ENCODE data around the gene TTLL9. TPM values are rescaled to one million over a fixed set of nuclear protein-coding genes. Genes with fewer than 3 reads are reported as not detected.

The TTLL9 gene
- total RNA-seq, 2 donors from 2014 or later = not detected

DNA sequence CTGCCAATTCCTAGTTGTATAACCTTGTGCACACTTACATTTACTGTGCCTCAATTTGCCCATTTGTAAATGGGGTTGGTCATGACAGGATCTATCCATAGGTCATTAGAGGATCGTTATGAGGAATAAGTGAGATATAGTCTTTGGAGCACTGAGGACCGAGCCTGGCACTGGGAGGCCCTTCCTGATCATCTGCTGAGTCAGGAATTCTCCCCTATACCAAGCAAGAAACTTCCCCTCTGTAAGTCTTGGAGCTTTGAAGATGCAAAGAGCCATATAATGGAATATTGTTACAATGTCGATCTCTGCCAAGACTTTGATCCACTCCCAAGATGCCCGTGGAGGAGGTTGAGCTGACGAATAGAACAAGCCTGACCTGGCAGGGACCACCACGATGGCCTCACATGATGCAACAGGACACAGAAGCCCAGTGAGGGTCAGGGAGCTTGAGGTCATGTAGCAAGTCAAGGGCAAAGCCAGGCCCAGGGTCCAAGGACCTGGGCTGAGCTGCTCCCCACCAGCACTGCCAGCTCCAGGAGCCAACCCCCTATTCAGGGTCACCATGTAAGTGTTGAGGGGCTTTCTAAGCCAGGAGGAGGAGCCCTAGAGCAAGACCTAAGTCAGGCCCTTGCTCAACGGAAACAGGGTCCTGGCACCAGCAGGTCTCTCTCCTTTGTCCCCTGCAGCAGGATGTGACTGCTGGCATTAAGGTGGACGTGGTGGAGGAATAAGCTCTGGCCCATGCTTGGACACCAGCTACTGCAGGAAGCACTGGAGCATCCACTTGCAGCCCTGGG is 64.7 kb downstream of the TTLL9 start:
- H3K9ac ChIP-seq (ENCODE audit: low read depth in 2 of 2, low read length in 2 of 2) = no peak overlapping the region
- H3K4me3 ChIP-seq = no peak overlapping the region
- DNase-seq = no peak
- H3K9me3 ChIP-seq = no peaks in the 10 kb centered on the region
- intact Hi-C loops (cut with DNase I) = no loop called here
- H3K36me3 ChIP-seq = no peaks in the 10 kb centered on the region
- TF ChIP-seq, protein P1, sequence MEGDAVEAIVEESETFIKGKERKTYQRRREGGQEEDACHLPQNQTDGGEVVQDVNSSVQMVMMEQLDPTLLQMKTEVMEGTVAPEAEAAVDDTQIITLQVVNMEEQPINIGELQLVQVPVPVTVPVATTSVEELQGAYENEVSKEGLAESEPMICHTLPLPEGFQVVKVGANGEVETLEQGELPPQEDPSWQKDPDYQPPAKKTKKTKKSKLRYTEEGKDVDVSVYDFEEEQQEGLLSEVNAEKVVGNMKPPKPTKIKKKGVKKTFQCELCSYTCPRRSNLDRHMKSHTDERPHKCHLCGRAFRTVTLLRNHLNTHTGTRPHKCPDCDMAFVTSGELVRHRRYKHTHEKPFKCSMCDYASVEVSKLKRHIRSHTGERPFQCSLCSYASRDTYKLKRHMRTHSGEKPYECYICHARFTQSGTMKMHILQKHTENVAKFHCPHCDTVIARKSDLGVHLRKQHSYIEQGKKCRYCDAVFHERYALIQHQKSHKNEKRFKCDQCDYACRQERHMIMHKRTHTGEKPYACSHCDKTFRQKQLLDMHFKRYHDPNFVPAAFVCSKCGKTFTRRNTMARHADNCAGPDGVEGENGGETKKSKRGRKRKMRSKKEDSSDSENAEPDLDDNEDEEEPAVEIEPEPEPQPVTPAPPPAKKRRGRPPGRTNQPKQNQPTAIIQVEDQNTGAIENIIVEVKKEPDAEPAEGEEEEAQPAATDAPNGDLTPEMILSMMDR (IDR thresholded peaks at IDR 0.05) = no peak
- no peaks in the 10 kb centered on the region for H3K27me3 ChIP-seq
- no peaks in the 10 kb centered on the region for H3K4me1 ChIP-seq
- no peak overlapping the region for H3K27ac ChIP-seq

DNA sequence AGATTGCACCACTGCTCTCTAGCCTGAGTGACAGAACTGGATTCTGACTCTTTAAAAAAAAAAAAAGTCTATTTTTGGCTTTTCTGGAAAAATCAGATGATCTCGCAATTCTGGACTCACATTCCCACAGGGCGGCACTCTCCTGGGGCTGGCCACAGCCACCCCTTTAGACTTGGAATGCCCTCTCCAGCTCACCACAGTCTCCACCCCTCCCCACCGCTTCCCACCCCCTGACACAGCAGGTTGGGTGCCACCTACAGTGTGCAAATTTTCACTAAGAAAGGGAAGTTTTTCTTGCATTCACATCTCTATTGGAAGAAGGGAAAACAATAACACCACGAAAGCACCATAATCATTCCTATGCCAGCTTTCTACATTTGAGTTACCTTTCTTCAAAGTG is 66.0 kb downstream of the TTLL9 start:
- TF ChIP-seq, protein P1 (IDR thresholded peaks at IDR 0.05) = no peak
- Histone ChIP-seq H3K9me3 (no peaks in the 10 kb centered on the region), H3K4me3 (no peak overlapping the region), H3K4me1 (no peaks in the 10 kb centered on the region), H3K27me3 (no peaks in the 10 kb centered on the region), H3K9ac (ENCODE audit: low read depth in 2 of 2, low read length in 2 of 2) (no peak overlapping the region), H3K36me3 (no peaks in the 10 kb centered on the region), H3K27ac (no peak overlapping the region)
- DNase-seq = no peak
- intact Hi-C loops (cut with DNase I) = no loop called here

DNA sequence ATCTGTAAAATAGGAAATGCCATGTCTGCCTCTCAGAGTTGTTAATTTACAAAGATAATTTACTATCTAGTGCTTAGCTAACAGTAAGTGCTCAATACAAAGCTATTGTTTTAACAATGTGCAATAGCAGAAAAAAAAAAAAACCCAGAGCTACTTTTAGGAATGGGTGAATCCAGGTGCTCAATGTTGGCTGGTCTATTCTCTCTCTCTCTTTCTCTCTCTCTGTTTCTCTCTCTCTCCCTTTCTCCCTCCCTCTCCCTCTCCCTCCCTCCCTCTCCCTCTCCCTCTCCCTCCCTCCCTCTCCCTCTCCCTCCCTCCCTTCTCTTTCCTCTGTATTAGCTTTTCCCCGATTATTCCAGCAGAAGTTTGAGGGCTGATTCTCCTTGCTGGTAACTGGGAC is 67.4 kb downstream of the TTLL9 start:
- Histone ChIP-seq H3K4me1 (no peaks in the 10 kb centered on the region), H3K9me3 (no peaks in the 10 kb centered on the region), H3K27me3 (no peaks in the 10 kb centered on the region), H3K4me3 (no peak overlapping the region), H3K36me3 (no peaks in the 10 kb centered on the region), H3K27ac (no peak overlapping the region), H3K9ac (ENCODE audit: low read depth in 2 of 2, low read length in 2 of 2) (no peak overlapping the region)
- intact Hi-C loops (cut with DNase I) = no loop called here
- DNase-seq = no peak
- TF ChIP-seq, protein P1 (IDR thresholded peaks at IDR 0.05) = no peak

DNA sequence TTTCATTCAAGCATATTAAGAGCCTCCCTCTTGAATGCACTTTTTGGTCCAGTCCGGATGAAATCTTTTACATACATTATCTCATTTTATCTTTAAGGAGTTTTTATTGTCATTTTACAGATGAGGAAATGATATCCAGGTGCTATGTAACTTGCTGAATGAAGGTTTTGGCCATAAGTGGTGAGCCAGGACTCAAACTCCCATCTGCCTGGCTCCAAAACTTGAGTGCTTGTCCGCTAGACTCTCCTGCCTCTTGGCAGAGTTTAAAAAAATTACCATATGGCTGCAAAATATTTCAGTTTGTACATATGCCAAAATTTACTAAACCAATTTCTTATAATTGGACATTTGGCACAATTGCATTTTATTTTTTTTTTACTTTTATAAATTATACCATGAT is 69.2 kb downstream of the TTLL9 start:
- intact Hi-C loops (cut with DNase I) = no loop called here
- Histone ChIP-seq H3K9ac (ENCODE audit: low read depth in 2 of 2, low read length in 2 of 2) (no peak overlapping the region), H3K27ac (no peak overlapping the region), H3K9me3 (no peaks in the 10 kb centered on the region), H3K4me3 (no peak overlapping the region), H3K27me3 (no peaks in the 10 kb centered on the region), H3K4me1 (no peaks in the 10 kb centered on the region), H3K36me3 (no peaks in the 10 kb centered on the region)
- no peak for DNase-seq
- TF ChIP-seq, protein P1 (IDR thresholded peaks at IDR 0.05) = no peak

DNA sequence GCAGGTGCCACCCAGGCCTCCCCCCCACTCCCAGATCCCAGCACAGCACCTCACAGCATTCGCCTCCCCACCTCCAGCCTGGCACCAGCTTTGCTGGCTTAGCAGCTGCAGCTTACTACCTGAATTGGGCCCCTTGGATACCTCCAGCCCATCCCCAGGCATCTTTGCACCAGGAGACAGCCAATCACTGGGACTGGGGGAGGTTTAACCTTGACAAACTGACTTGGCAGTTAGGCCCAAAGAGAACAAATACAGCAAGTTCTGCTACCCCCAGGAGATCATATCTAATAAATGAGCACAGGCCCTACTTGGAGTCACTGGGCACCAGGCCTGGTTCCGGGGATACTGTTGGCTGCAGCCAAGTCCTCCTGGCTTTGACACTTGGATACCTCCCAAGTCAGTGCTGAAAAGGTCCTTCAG is 72.6 kb downstream of the TTLL9 start:
- Histone ChIP-seq H3K9ac (ENCODE audit: low read depth in 2 of 2, low read length in 2 of 2) (no peak overlapping the region), H3K4me1 (no peaks in the 10 kb centered on the region), H3K4me3 (no peak overlapping the region), H3K9me3 (no peaks in the 10 kb centered on the region), H3K27ac (no peak overlapping the region), H3K36me3 (no peaks in the 10 kb centered on the region), H3K27me3 (no peaks in the 10 kb centered on the region)
- intact Hi-C loops (cut with DNase I) = no loop called here
- TF ChIP-seq, protein P1 (IDR thresholded peaks at IDR 0.05) = no peak
- DNase-seq = no peak
